Neural cell (in vitro differentiated cells): ENCODE measurements around the gene PLXNA4.

ENCODE experiments used
- CTCF ChIP-seq: fragments of 450-650 bp; IDR thresholded peaks from 2 replicates; pipeline ENCODE4 v1.5.1; 2014; ENCODE audit warnings: antibody characterized with exemption, mild to moderate bottlenecking, moderate library complexity; ENCODE audit not compliant: poor library complexity, severe bottlenecking
- MXI1 ChIP-seq: fragments of 450-650 bp; conservative IDR thresholded peaks from 2 replicates; pipeline ENCODE4 v1.6.1; 2014; ENCODE audit warnings: antibody characterized with exemption, mild to moderate bottlenecking; ENCODE audit not compliant: poor library complexity, severe bottlenecking

GRCh38 chr7:132105096-132105495, 471.2 kb downstream of the PLXNA4 start:
- no peak for TF ChIP-seq CTCF
- no peak for TF ChIP-seq MXI1
